Liver (tissue), 9 donors: ENCODE results near the gene HTR7. TPM values are rescaled to one million over a fixed set of nuclear protein-coding genes. Genes with fewer than 3 reads are reported as not detected.

ENCODE experiments used
- DNase-seq: peaks from one replicate; pipeline ENCODE4 v3.0.0-alpha.2; 2017; ENCODE audit warnings: low spot score
- H3K27ac ChIP-seq, 2 donors: one replicate each; pipeline ENCODE4 v1.7.0; 2013; ENCODE audit warnings: inconsistent platforms in 2 of 2, low read length in 2 of 2, control low read depth in 1 of 2, low read depth in 1 of 2, mild to moderate bottlenecking in 1 of 2
- H3K27me3 ChIP-seq, 4 donors: one replicate each; pipeline versions ENCODE4 v1.6.1 to v1.7.0; 2013; ENCODE audit warnings: low read length in 3 of 4, inconsistent platforms in 1 of 4, mild to moderate bottlenecking in 1 of 4, moderate library complexity in 1 of 4; ENCODE audit not compliant: control insufficient read depth in 4 of 4, insufficient read depth in 4 of 4
- H3K36me3 ChIP-seq, 4 donors: one replicate each; pipeline versions ENCODE4 v1.6.1 to v1.7.0; 2013; ENCODE audit warnings: low read length in 3 of 4, mild to moderate bottlenecking in 3 of 4, low read depth in 1 of 4, moderate library complexity in 1 of 4; ENCODE audit not compliant: control insufficient read depth in 4 of 4, insufficient read depth in 3 of 4
- H3K4me1 ChIP-seq, 4 donors: one replicate each; pipeline versions ENCODE4 v1.6.1 to v1.7.0; 2013; ENCODE audit warnings: low read length in 3 of 4, mild to moderate bottlenecking in 3 of 4, moderate library complexity in 1 of 4; ENCODE audit not compliant: control insufficient read depth in 4 of 4, insufficient read depth in 4 of 4
- H3K4me3 ChIP-seq, 3 donors: one replicate each; pipeline versions ENCODE4 v1.6.1 to v1.7.0; 2013; ENCODE audit warnings: low read length in 3 of 3, control low read depth in 1 of 3, low read depth in 1 of 3, mild to moderate bottlenecking in 1 of 3
- H3K9ac ChIP-seq, 2 donors: one replicate each; pipeline ENCODE4 v1.7.0; 2013; ENCODE audit warnings: low read length in 2 of 2, mild to moderate bottlenecking in 2 of 2, moderate library complexity in 2 of 2, control low read depth in 1 of 2, low read depth in 1 of 2
- H3K9me3 ChIP-seq, 4 donors: one replicate each; pipeline versions ENCODE4 v1.6.1 to v1.7.0; 2013; ENCODE audit warnings: low read length in 3 of 4; ENCODE audit not compliant: control insufficient read depth in 4 of 4
- ATF3 ChIP-seq: IDR thresholded peaks from 2 replicates; pipeline ENCODE4 v1.6.1; 2016; ENCODE audit warnings: antibody characterized with exemption
- CTCF ChIP-seq: fragments of 150-350 bp; IDR thresholded peaks from 2 replicates; pipeline ENCODE4 v1.5.1; 2017; ENCODE audit warnings: improper control_type of control experiment, low read depth, low read length; ENCODE audit not compliant: missing input control
- EGR1 ChIP-seq, 2 donors: IDR thresholded peaks; 2 replicates each; pipeline ENCODE4 v1.6.1; 2016 to 2018; ENCODE audit warnings: antibody characterized with exemption in 2 of 2, low read depth in 2 of 2
- FOXA1 ChIP-seq: IDR thresholded peaks from 2 replicates; pipeline ENCODE4 v1.6.1; 2016; ENCODE audit warnings: antibody characterized with exemption
- FOXA2 ChIP-seq: IDR thresholded peaks from 2 replicates; pipeline ENCODE4 v1.6.1; 2016; ENCODE audit warnings: antibody characterized with exemption
- GABPA ChIP-seq, 2 donors: IDR thresholded peaks in 1 of 2; conservative IDR thresholded peaks in 1 of 2; 2 replicates each; pipeline ENCODE4 v1.6.1; 2016; ENCODE audit warnings: antibody characterized with exemption in 2 of 2, mild to moderate bottlenecking in 1 of 2, moderate library complexity in 1 of 2
- HNF4A ChIP-seq, 2 donors: conservative IDR thresholded peaks; 2 replicates each; pipeline ENCODE4 v1.6.1; 2016; ENCODE audit warnings: antibody characterized with exemption in 2 of 2, mild to moderate bottlenecking in 2 of 2
- HNF4G ChIP-seq: IDR thresholded peaks from 2 replicates; pipeline ENCODE4 v1.6.1; 2016; ENCODE audit warnings: antibody characterized with exemption
- JUND ChIP-seq, 2 donors: IDR thresholded peaks; 2 replicates each; pipeline ENCODE4 v1.6.1; 2016; ENCODE audit warnings: antibody characterized with exemption in 2 of 2
- MAX ChIP-seq: IDR thresholded peaks from 2 replicates; pipeline ENCODE4 v1.6.1; 2016; ENCODE audit warnings: antibody characterized with exemption
- NR2F2 ChIP-seq: IDR thresholded peaks from 2 replicates; pipeline ENCODE4 v1.6.1; 2016; ENCODE audit warnings: antibody characterized with exemption
- RAD21 ChIP-seq, 2 donors: IDR thresholded peaks; 2 replicates each; pipeline ENCODE4 v1.6.1; 2016; ENCODE audit warnings: antibody characterized with exemption in 2 of 2, mild to moderate bottlenecking in 2 of 2
- REST ChIP-seq: IDR thresholded peaks from 2 replicates; pipeline ENCODE4 v1.6.1; 2016; ENCODE audit warnings: antibody characterized with exemption, mild to moderate bottlenecking
- RXRA ChIP-seq, 2 donors: IDR thresholded peaks; 2 replicates each; pipeline ENCODE4 v1.6.1; 2017 to 2018; ENCODE audit warnings: antibody characterized with exemption in 2 of 2, mild to moderate bottlenecking in 1 of 2
- SP1 ChIP-seq: IDR thresholded peaks from 2 replicates; pipeline ENCODE4 v1.6.1; 2018; ENCODE audit warnings: antibody characterized with exemption, mild to moderate bottlenecking
- TAF1 ChIP-seq: conservative IDR thresholded peaks from 2 replicates; pipeline ENCODE4 v1.6.1; 2016; ENCODE audit warnings: antibody characterized with exemption, mild to moderate bottlenecking
- YY1 ChIP-seq: IDR thresholded peaks from 2 replicates; pipeline ENCODE4 v1.6.1; 2016; ENCODE audit warnings: antibody characterized with exemption, mild to moderate bottlenecking
- ZBTB33 ChIP-seq: IDR thresholded peaks from 2 replicates; pipeline ENCODE4 v1.6.1; 2016; ENCODE audit warnings: antibody characterized with exemption
- WGBS: extraction: QIAGEN DNeasy Blood & Tissue Kit; methylation state at CpG from one replicate; pipeline ENCODE4 v1.1.7; 2013; 5-methylcytosine and 5-hydroxymethylcytosine counted together
- polyA plus RNA-seq, 2 donors: library from polyadenylated mRNA; stranded (reverse) in 1 of 2; unstranded in 1 of 2; fragments of 200-250 nt in 1 of 2; fragments of >200 nt in 1 of 2; fragmentation: Nextera tagmentation in 1 of 2; extraction: Ambion mirVana in 1 of 2; gene quantifications; one replicate each; pipeline versions ENCODE4 v1.2.1 to v1.2.3, GENCODE V29; 2013 to 2015
- total RNA-seq, 2 donors: library from RNA; depleted of rRNA; stranded (reverse); fragments of >200 nt; gene quantifications; one replicate each; pipeline ENCODE4 v1.2.3, GENCODE V29; 2014
- donor health status: healthy.
- donor health status: healthy.
- donor health status: healthy.
- donor health status: healthy.
- donor health status: healthy.

Gene HTR7
- total and polyA plus RNA-seq, 4 donors: 0.17 to 0.61 (median 0.18) TPM; not detected in 1

GRCh38 chr10:90701428-90701827, 156.4 kb downstream of the HTR7 start:
- Histone ChIP-seq H3K4me1 (no peaks in the 10 kb centered on the region), H3K27me3 (no peaks in the 10 kb centered on the region), H3K9me3 (peaks cover 0 to 2% (median 0%) of the 10 kb centered on the region in 4 donors), H3K27ac (no peak overlapping the region), H3K9ac (no peak overlapping the region), H3K36me3 (no peaks in the 10 kb centered on the region), H3K4me3 (no peak overlapping the region)
- TF ChIP-seq RXRA (IDR thresholded peaks at IDR 0.05) (no peak), TAF1 (no peak), GABPA (IDR thresholded peaks at IDR 0.05 in 1 of 2, conservative IDR thresholded peaks at IDR 0.05 in 1 of 2) (no peak)
- no peak for DNase-seq

- H3K4me1 ChIP-seq: no peaks in the 10 kb centered on the region
- H3K9ac ChIP-seq: no peak overlapping the region
- no peaks in the 10 kb centered on the region for H3K36me3 ChIP-seq
- TF ChIP-seq EGR1 (IDR thresholded peaks at IDR 0.05; ENCODE audit: low read depth in 2 of 2) (no peak), RAD21 (IDR thresholded peaks at IDR 0.05) (no peak), YY1 (no peak), ATF3 (no peak), HNF4A (conservative IDR thresholded peaks at IDR 0.05) (no peak), RXRA (IDR thresholded peaks at IDR 0.05) (no peak), CTCF (no peak), NR2F2 (no peak), HNF4G (no peak), TAF1 (no peak), REST (no peak), ZBTB33 (no peak), MAX (no peak), JUND (IDR thresholded peaks at IDR 0.05) (no peak), SP1 (no peak), GABPA (IDR thresholded peaks at IDR 0.05 in 1 of 2, conservative IDR thresholded peaks at IDR 0.05 in 1 of 2) (no peak), FOXA2 (no peak), FOXA1 (no peak)
- H3K27ac ChIP-seq: no peak overlapping the region
- peaks cover 0 to 2% (median 0%) of the 10 kb centered on the region in 4 donors for H3K9me3 ChIP-seq
- no peak for DNase-seq
- no peak overlapping the region for H3K4me3 ChIP-seq
- WGBS: 60% methylated on average over 6 of the region's 6 CpGs
- no peaks in the 10 kb centered on the region for H3K27me3 ChIP-seq
These were observed 161.7 kb downstream of the HTR7 start for GRCh38 chr10:90695915-90696676.
